ENCODE measurements around the gene TTC13. TPM values are rescaled to one million over a fixed set of nuclear protein-coding genes. Genes with fewer than 3 reads are reported as not detected.

Gene TTC13
- total RNA-seq, 1 experiment from 2014 or later: 4.4 TPM

DNA sequence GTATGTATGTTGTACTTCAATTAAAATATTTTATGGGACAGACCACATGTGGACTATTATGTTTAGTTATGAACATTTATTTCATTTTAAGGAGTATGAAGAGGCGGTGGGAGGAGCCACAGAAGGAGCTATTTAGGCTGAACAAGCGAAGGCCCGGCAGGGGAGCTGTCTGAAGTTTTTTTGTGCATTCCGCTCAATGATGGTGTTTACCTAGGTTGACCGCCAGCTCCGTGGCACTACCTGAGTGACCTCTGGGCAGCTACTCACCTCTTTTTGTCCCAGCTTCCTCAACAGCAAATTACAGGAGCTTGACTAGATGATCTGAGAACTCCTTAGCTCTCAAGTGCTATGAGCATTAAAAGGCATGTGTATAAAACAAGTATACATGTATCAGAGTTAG is 77.7 kb downstream of the TTC13 start (continued):
- TF ChIP-seq, protein P1, sequence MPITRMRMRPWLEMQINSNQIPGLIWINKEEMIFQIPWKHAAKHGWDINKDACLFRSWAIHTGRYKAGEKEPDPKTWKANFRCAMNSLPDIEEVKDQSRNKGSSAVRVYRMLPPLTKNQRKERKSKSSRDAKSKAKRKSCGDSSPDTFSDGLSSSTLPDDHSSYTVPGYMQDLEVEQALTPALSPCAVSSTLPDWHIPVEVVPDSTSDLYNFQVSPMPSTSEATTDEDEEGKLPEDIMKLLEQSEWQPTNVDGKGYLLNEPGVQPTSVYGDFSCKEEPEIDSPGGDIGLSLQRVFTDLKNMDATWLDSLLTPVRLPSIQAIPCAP (CRISPR knock-in tag; IDR thresholded peaks at IDR 0.05): no peak

GRCh38 chr1:230899841-230900251 is 78.8 kb downstream of the TTC13 start:
- Mint-ChIP-seq H3K36me3 (no peaks in the 10 kb centered on the region), H3K27me3 (ENCODE audit: low read depth) (no peaks in the 10 kb centered on the region), H3K27ac (no peak overlapping the region), H3K4me1 (no peaks in the 10 kb centered on the region), H3K4me3 (no peak overlapping the region), H3K9me3 (peaks cover 8% of the 10 kb centered on the region)
- DNase-seq (ENCODE audit: low spot score): no peak
- TF ChIP-seq, protein P2, sequence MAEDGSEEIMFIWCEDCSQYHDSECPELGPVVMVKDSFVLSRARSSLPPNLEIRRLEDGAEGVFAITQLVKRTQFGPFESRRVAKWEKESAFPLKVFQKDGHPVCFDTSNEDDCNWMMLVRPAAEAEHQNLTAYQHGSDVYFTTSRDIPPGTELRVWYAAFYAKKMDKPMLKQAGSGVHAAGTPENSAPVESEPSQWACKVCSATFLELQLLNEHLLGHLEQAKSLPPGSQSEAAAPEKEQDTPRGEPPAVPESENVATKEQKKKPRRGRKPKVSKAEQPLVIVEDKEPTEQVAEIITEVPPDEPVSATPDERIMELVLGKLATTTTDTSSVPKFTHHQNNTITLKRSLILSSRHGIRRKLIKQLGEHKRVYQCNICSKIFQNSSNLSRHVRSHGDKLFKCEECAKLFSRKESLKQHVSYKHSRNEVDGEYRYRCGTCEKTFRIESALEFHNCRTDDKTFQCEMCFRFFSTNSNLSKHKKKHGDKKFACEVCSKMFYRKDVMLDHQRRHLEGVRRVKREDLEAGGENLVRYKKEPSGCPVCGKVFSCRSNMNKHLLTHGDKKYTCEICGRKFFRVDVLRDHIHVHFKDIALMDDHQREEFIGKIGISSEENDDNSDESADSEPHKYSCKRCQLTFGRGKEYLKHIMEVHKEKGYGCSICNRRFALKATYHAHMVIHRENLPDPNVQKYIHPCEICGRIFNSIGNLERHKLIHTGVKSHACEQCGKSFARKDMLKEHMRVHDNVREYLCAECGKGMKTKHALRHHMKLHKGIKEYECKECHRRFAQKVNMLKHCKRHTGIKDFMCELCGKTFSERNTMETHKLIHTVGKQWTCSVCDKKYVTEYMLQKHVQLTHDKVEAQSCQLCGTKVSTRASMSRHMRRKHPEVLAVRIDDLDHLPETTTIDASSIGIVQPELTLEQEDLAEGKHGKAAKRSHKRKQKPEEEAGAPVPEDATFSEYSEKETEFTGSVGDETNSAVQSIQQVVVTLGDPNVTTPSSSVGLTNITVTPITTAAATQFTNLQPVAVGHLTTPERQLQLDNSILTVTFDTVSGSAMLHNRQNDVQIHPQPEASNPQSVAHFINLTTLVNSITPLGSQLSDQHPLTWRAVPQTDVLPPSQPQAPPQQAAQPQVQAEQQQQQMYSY (CRISPR knock-in tag; IDR thresholded peaks at IDR 0.05): no peak
- TF ChIP-seq TP53 (CRISPR knock-in tag; IDR thresholded peaks at IDR 0.05): no peak
- TF ChIP-seq, protein P3, sequence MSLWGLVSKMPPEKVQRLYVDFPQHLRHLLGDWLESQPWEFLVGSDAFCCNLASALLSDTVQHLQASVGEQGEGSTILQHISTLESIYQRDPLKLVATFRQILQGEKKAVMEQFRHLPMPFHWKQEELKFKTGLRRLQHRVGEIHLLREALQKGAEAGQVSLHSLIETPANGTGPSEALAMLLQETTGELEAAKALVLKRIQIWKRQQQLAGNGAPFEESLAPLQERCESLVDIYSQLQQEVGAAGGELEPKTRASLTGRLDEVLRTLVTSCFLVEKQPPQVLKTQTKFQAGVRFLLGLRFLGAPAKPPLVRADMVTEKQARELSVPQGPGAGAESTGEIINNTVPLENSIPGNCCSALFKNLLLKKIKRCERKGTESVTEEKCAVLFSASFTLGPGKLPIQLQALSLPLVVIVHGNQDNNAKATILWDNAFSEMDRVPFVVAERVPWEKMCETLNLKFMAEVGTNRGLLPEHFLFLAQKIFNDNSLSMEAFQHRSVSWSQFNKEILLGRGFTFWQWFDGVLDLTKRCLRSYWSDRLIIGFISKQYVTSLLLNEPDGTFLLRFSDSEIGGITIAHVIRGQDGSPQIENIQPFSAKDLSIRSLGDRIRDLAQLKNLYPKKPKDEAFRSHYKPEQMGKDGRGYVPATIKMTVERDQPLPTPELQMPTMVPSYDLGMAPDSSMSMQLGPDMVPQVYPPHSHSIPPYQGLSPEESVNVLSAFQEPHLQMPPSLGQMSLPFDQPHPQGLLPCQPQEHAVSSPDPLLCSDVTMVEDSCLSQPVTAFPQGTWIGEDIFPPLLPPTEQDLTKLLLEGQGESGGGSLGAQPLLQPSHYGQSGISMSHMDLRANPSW (CRISPR knock-in tag; conservative IDR thresholded peaks at IDR 0.05; ENCODE audit: low read depth): no peak
- no peak for TF ChIP-seq CREB1 (CRISPR knock-in tag; IDR thresholded peaks at IDR 0.05)
- no peak for TF ChIP-seq KAT7 (CRISPR knock-in tag; IDR thresholded peaks at IDR 0.05; ENCODE audit: borderline replicate concordance)
- no peak for ATAC-seq
- ChIA-PET CTCF (no interaction called here), POLR2A (no interaction called here)

DNA sequence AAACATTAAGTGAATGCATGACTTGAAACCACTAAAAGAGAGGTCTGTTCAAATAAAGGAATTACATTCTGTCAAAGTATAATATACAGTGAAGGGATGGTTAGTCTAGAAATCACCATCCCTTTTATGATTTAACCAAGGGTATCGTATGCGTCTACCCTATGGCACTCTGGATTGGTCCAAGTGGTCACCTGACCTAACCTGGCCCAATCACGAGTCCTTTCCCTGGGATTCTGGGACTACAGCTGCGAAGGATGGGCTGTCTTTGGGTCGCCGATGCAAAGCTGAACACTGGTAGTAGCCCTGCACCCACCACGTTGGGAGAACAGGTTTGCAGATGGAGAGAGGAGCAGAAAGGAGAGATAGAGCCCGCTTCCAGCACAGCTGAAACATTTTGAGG is 79.9 kb downstream of the TTC13 start:
- H3K9me3 Mint-ChIP-seq: peaks cover 8% of the 10 kb centered on the region
- ATAC-seq: no peak
- TF ChIP-seq GTF2I (CRISPR knock-in tag; conservative IDR thresholded peaks at IDR 0.05) (no peak), ATF1 (CRISPR knock-in tag; IDR thresholded peaks at IDR 0.05) (no peak), ZNF138 (CRISPR knock-in tag; conservative IDR thresholded peaks at IDR 0.05) (no peak), ZNF281 (CRISPR knock-in tag; IDR thresholded peaks at IDR 0.05) (no peak), JUN (CRISPR knock-in tag; IDR thresholded peaks at IDR 0.05) (no peak), ZNF263 (CRISPR knock-in tag; IDR thresholded peaks at IDR 0.05; ENCODE audit: low read depth) (no peak), MYBL2 (CRISPR knock-in tag; IDR thresholded peaks at IDR 0.05) (no peak), TEAD4 (CRISPR knock-in tag; IDR thresholded peaks at IDR 0.05) (no peak), CREM (CRISPR knock-in tag; IDR thresholded peaks at IDR 0.05) (no peak), NFATC4 (CRISPR knock-in tag; IDR thresholded peaks at IDR 0.05) (no peak)
- TF ChIP-seq, protein P4, sequence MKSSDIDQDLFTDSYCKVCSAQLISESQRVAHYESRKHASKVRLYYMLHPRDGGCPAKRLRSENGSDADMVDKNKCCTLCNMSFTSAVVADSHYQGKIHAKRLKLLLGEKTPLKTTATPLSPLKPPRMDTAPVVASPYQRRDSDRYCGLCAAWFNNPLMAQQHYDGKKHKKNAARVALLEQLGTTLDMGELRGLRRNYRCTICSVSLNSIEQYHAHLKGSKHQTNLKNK (CRISPR knock-in tag; IDR thresholded peaks at IDR 0.05): no peak
- TF ChIP-seq, protein P5, sequence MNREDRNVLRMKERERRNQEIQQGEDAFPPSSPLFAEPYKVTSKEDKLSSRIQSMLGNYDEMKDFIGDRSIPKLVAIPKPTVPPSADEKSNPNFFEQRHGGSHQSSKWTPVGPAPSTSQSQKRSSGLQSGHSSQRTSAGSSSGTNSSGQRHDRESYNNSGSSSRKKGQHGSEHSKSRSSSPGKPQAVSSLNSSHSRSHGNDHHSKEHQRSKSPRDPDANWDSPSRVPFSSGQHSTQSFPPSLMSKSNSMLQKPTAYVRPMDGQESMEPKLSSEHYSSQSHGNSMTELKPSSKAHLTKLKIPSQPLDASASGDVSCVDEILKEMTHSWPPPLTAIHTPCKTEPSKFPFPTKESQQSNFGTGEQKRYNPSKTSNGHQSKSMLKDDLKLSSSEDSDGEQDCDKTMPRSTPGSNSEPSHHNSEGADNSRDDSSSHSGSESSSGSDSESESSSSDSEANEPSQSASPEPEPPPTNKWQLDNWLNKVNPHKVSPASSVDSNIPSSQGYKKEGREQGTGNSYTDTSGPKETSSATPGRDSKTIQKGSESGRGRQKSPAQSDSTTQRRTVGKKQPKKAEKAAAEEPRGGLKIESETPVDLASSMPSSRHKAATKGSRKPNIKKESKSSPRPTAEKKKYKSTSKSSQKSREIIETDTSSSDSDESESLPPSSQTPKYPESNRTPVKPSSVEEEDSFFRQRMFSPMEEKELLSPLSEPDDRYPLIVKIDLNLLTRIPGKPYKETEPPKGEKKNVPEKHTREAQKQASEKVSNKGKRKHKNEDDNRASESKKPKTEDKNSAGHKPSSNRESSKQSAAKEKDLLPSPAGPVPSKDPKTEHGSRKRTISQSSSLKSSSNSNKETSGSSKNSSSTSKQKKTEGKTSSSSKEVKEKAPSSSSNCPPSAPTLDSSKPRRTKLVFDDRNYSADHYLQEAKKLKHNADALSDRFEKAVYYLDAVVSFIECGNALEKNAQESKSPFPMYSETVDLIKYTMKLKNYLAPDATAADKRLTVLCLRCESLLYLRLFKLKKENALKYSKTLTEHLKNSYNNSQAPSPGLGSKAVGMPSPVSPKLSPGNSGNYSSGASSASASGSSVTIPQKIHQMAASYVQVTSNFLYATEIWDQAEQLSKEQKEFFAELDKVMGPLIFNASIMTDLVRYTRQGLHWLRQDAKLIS (CRISPR knock-in tag; IDR thresholded peaks at IDR 0.05; ENCODE audit: borderline replicate concordance): no peak
- TF ChIP-seq, protein P6, sequence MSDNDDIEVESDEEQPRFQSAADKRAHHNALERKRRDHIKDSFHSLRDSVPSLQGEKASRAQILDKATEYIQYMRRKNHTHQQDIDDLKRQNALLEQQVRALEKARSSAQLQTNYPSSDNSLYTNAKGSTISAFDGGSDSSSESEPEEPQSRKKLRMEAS (CRISPR knock-in tag; IDR thresholded peaks at IDR 0.05): no peak
- POLR2A ChIA-PET: no interaction called here
- no peak overlapping the region for H3K4me3 Mint-ChIP-seq
- DNase-seq (ENCODE audit: low spot score): no peak
- no peaks in the 10 kb centered on the region for H3K36me3 Mint-ChIP-seq
- CTCF ChIA-PET: interaction anchor here (1.4 kb wide), 1 partner anchor 257 kb away, joined by 3 read pairs; the partner anchor contains the start of gene COG2
- H3K27me3 Mint-ChIP-seq (ENCODE audit: low read depth): no peaks in the 10 kb centered on the region
- H3K27ac Mint-ChIP-seq: no peak overlapping the region
- no peaks in the 10 kb centered on the region for H3K4me1 Mint-ChIP-seq
